Measurements from ENCODE around the gene TOR2A. TPM values are rescaled to one million over a fixed set of nuclear protein-coding genes. Genes with fewer than 3 reads are reported as not detected.

TOR2A gene
- total RNA-seq, 1 donor from 2014 or later, result 15.1 TPM

GRCh38 chr9:127712371-127712770, 22.7 kb downstream of the TOR2A start:
- ChIA-PET POLR2A (no interaction called here), CTCF (no interaction called here)
- no peak for ATAC-seq (ENCODE audit: low read depth)
- no peak overlapping the region for H3K4me3 Mint-ChIP-seq
- no peak for TF ChIP-seq CTCF (IDR thresholded peaks at IDR 0.05)
- no peak for DNase-seq
- no peak overlapping the region for H3K27ac Mint-ChIP-seq
- peaks cover 2% of the 10 kb centered on the region for H3K9me3 Mint-ChIP-seq
- H3K36me3 Mint-ChIP-seq (ENCODE audit: low read depth), result peaks cover 3% of the 10 kb centered on the region
- peaks cover 22% of the 10 kb centered on the region for H3K4me1 Mint-ChIP-seq
- intact Hi-C loops (cut with micrococcal nuclease), result no loop called here
- H3K27me3 Mint-ChIP-seq, result no peaks in the 10 kb centered on the region

- ATAC-seq (ENCODE audit: low read depth) (no peak), DNase-seq (no peak)
- H3K4me3 Mint-ChIP-seq, result no peak overlapping the region
- ChIA-PET POLR2A (no interaction called here), CTCF (interaction anchor here (1.1 kb wide), 1 partner anchor 23 kb away, joined by 5 read pairs; the partner anchor contains the start of gene TOR2A)
- H3K4me1 Mint-ChIP-seq, result peaks cover 22% of the 10 kb centered on the region
- H3K36me3 Mint-ChIP-seq (ENCODE audit: low read depth), result peaks cover 3% of the 10 kb centered on the region
- no peak for TF ChIP-seq CTCF (IDR thresholded peaks at IDR 0.05)
- no peak overlapping the region for H3K27ac Mint-ChIP-seq
- H3K27me3 Mint-ChIP-seq, result no peaks in the 10 kb centered on the region
- peaks cover 2% of the 10 kb centered on the region for H3K9me3 Mint-ChIP-seq
- intact Hi-C loops (cut with micrococcal nuclease), result no loop called here
Observed at GRCh38 chr9:127711831-127712274, 23.2 kb downstream of the TOR2A start.

GRCh38 chr9:127711226-127711701, 23.8 kb downstream of the TOR2A start:
- ATAC-seq (ENCODE audit: low read depth) (no peak), DNase-seq (no peak)
- intact Hi-C loops (cut with micrococcal nuclease), result no loop called here
- ChIA-PET CTCF (interaction anchor here (1.1 kb wide), 1 partner anchor 23 kb away, joined by 5 read pairs; the partner anchor contains the start of gene TOR2A), POLR2A (interaction anchor here (0.5 kb wide), 1 partner anchor 206 kb away, joined by 3 read pairs; no protein-coding TSS in a partner anchor)
- Mint-ChIP-seq H3K27ac (no peak overlapping the region), H3K9me3 (peaks cover 2% of the 10 kb centered on the region), H3K4me3 (no peak overlapping the region), H3K4me1 (peaks cover 21% of the 10 kb centered on the region), H3K36me3 (ENCODE audit: low read depth) (peaks cover 3% of the 10 kb centered on the region), H3K27me3 (no peaks in the 10 kb centered on the region)
- TF ChIP-seq CTCF (IDR thresholded peaks at IDR 0.05), result no peak

- no peak overlapping the region for H3K4me3 Mint-ChIP-seq
- no peak for DNase-seq
- H3K27me3 Mint-ChIP-seq, result no peaks in the 10 kb centered on the region
- intact Hi-C loops (cut with micrococcal nuclease), result no loop called here
- no peaks in the 10 kb centered on the region for H3K36me3 Mint-ChIP-seq (ENCODE audit: low read depth)
- peaks cover 2% of the 10 kb centered on the region for H3K9me3 Mint-ChIP-seq
- ATAC-seq (ENCODE audit: low read depth), result no peak
- ChIA-PET POLR2A (interaction anchor here (0.5 kb wide), 1 partner anchor 34 kb away, joined by 6 read pairs; no protein-coding TSS in a partner anchor), CTCF (no interaction called here)
- peaks cover 13% of the 10 kb centered on the region for H3K4me1 Mint-ChIP-seq
- TF ChIP-seq CTCF (IDR thresholded peaks at IDR 0.05), result no peak
- no peak overlapping the region for H3K27ac Mint-ChIP-seq
Observed at GRCh38 chr9:127710204-127710783, 24.8 kb downstream of the TOR2A start.

GRCh38 chr9:127708952-127709587, 26.0 kb downstream of the TOR2A start:
- Mint-ChIP-seq H3K4me3 (no peak overlapping the region), H3K27ac (no peak overlapping the region), H3K9me3 (peaks cover 2% of the 10 kb centered on the region), H3K27me3 (no peaks in the 10 kb centered on the region), H3K4me1 (peaks cover 9% of the 10 kb centered on the region), H3K36me3 (ENCODE audit: low read depth) (no peaks in the 10 kb centered on the region)
- intact Hi-C loops (cut with micrococcal nuclease), result no loop called here
- TF ChIP-seq CTCF (IDR thresholded peaks at IDR 0.05), result no peak
- DNase-seq (no peak), ATAC-seq (ENCODE audit: low read depth) (no peak)
- CTCF ChIA-PET, result no interaction called here
- POLR2A ChIA-PET, result no interaction called here

All from activated B cell treated with CpG ODN at 0.5 μM for 24 hours (primary cell).